Measurements from ENCODE around the gene IQSEC1.
A peak's percentile ranks its signal among the peaks of the same experiment; 100 is the strongest.
"Not testable (repeated sequence)": the region's sequence is repeated elsewhere in the genome, so short reads cannot be mapped to it uniquely, and the experiment has no call there.

Gene IQSEC1

DNA sequence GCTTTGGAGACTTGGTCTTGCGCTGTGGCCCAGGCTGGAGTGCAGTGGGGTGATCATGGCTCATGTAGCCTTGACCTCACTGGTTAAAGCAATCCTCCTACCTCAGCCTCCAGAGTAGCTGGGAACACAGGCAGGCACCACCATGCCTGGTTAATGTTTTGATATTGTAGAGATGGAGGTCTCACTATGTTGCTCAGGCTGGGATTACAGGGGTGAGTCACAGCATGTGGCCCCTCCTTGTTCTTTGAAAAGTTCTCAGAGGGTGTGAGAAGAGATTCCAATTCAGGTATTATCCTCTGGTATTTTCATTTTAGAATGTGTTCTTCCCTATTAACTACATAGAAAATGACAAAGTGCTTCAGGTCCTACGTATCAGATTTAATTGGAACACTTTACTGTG is 180.0 kb downstream of the IQSEC1 start:
- DNase-seq (ENCODE audit: low spot score): no peak

DNA sequence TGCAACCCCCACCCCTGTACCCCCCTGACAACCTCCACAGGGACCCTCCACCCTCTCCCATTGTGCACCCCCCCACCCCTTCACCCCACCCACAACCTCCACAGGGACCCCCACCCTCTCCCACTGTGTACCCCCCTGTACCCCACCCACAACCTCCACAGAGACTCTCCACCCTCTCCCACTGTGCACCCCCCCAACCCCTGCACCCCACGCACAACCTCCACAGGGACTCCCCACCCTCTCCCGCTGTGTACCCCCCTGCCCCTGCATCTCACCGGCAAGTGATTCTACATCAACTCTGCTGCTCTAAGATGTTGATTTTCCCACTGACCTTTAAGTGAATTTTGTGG is 180.4 kb downstream of the IQSEC1 start:
- no peak for DNase-seq (ENCODE audit: low spot score)

- peak; percentile 53 for DNase-seq (ENCODE audit: low spot score)
Measured at GRCh38 chr3:12891985-12892839, 181.0 kb downstream of the IQSEC1 start.

- DNase-seq (ENCODE audit: low spot score): no peak
Measured at GRCh38 chr3:12891391-12891984, 181.7 kb downstream of the IQSEC1 start.

- no peak for DNase-seq (ENCODE audit: low spot score)
Measured at GRCh38 chr3:12890610-12891390, 182.4 kb downstream of the IQSEC1 start.

DNA sequence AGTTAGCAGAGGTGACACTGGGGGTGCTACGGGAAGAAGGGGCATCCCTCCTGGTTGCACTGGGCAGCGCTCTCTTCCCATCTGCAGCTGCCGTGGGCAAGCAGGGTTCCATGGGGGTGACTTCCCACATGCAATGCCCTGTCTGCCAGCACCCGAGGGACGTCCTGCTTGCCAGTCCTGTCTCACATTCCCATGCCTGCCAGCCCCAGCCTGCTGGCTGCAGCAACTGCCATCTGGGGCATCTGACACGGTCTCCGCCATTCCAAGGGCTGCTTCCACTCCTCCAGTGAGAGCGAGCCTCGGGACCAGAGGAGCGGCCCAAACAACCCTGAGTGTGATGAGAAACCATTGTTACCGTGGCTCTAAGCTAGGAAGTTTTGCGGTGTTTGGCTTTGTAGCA is 186.5 kb downstream of the IQSEC1 start:
- no peak for DNase-seq (ENCODE audit: low spot score)

DNA sequence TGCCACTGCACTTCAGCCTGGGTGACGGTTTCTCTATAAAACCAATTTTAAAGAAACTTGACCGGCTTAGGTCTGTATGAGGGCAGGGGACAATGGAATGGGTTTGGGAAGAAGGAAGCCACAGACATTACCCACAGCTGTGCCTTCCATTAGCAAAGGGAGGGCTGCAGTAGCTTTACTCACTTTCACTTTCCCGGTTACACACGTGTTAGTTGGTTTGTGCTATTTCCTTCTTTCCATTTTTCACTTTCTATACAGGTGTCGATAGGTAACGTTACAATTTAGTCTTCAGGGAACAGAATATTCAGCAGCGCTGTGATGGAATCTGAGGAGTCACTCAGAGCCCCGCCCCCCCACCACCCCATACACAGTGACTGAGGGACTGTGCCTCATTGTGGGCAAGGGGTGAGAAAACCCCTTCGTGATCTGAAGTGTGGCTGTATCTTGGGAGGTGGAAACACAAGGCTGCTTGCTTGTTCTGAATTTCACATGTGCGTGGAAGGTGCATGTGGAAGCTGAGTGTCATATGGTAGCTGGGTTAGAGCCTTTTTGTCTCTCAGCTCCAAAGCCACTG is 187.0 kb downstream of the IQSEC1 start:
- DNase-seq (ENCODE audit: low spot score): no peak

- no peak for DNase-seq (ENCODE audit: low spot score)
Measured at GRCh38 chr3:12885583-12885930, 187.7 kb downstream of the IQSEC1 start.

DNA sequence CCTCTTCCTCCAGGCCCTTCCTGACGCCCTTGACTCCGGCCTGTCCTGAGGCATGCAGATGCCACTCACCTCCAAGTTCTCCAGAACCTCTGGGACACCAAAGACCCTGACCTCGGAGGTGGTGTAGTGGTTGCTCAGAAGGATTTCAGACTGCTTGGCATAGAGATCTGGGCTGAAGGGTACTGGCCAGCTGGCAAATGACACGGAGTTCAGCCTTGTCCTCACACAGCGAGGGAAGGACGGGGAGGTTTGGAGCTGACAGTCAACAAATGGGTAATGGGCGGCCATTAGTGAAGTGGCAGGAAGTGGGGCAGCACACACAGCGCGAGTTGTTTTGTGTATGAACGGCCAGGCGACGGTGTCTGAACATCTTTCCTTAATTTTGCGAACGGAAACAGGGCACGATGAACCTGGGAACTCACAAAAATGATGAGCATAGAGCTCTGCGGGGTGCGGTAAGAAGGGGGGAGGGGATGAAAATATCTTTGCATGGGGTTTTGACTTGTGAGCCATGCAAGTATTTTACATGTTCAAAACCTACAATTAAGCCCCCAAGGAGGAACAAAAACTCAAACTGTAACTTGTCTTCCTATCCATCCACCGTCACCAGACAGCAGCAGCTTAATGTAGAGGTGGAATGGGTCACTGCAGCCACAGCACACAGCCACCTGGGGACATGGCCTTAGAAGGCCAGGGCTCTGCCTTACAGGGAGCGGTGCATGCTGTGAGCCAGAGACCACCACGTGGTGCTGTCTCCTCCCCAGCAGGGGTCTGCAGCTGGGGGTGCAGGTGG is 188.2 kb downstream of the IQSEC1 start:
- no peak for DNase-seq (ENCODE audit: low spot score)

- DNase-seq (ENCODE audit: low spot score): no peak
Measured at GRCh38 chr3:12884186-12884680, 189.0 kb downstream of the IQSEC1 start.

GRCh38 chr3:12882336-12883310 is 190.6 kb downstream of the IQSEC1 start:
- DNase-seq (ENCODE audit: low spot score): no peak

DNA sequence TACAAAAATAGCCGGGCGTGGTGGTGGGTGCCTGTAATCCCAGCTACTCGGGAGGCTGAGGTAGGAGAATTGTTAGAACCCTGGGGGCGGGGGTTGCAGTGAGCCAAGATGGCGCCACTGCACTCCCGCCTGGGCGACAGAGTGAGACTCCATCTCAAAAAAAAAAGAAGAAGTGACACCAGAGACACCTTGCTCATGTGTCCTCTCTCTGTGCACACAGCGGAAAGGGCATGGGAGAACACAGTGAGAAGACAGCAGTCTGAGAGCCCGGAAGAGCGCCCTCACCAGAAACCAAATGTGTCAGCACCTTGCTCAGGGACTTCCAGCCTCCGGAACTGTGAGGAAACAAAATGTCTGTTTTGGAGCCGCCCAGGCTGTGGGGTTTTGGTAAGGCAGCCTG is 191.4 kb downstream of the IQSEC1 start:
- not testable (repeated sequence) for DNase-seq (ENCODE audit: low spot score)

DNA sequence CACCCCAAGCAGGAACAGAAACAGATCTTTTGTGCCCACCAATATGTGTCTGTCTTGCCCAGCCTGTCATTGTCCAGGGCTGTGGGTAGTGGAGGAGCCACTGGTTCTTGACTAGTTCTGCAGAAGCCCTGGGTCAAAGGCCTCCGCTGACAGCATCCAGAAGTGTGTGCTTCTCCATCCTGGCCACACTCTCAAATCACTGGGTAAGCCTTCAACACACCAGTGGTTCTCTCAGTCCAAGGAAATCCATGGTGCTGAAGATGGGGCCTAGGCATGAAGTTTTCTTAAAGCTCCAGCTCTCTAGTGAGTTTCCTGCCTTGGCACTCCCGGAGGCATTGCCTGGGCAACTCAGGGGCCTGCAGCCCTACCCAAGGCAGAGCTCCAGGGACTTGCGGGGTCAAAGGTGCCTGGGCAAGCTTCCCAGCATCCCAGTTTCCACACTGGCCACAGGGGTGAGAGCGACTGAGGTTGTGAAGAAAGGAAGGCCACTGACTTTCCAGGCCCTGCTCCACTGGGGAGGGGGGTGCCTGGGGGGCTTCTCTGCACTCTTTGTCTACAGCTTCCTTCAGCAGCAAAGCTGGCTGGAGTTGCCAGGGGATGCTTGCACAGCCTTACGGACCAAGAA is 193.9 kb downstream of the IQSEC1 start:
- no peak for DNase-seq (ENCODE audit: low spot score)

DNA sequence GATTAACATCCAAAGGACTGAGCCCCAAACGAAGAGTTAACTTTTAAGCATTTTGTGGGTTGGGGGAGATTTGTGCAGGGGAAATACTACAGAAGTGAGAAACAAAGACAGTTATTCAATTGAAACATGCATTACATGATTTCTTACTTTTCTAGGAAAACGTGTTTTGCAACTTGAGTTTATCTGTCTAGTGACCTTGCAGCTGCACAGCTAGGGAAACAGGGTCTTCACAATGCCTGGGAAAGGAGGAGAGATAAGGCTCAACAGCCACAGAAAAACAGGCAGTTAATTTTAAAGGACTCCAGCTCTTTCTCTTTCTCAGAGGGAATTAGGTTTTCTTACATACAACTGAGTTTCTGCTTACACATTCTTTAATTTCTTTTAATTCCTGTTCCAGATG is 194.5 kb downstream of the IQSEC1 start:
- DNase-seq (ENCODE audit: low spot score): not testable (repeated sequence)

DNA sequence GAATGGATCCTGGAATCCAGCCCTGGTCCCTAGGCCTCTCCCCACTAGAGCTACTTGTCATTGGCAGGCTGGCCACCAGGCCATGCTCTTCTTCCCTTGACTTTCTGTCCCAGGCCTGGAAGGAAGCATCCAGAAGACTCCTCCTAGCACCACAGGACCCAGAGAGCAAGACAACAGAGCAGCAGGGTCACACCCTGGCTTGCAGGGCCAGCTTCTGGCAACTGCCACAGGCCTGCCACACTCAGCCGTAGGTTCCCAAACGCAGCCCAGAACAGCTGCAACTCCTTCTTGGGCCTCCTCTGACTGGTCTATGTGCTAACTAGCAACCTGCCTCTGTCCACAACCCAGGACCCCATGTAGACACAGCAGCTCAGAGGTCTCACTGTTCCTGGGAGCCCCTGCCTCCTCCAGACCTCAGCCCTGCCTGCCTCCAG is 195.1 kb downstream of the IQSEC1 start:
- DNase-seq (ENCODE audit: low spot score): no peak

- no peak for DNase-seq (ENCODE audit: low spot score)
Measured at GRCh38 chr3:12877040-12877439, 196.2 kb downstream of the IQSEC1 start.

GRCh38 chr3:12875857-12876836 is 197.1 kb downstream of the IQSEC1 start:
- DNase-seq (ENCODE audit: low spot score): no peak

DNA sequence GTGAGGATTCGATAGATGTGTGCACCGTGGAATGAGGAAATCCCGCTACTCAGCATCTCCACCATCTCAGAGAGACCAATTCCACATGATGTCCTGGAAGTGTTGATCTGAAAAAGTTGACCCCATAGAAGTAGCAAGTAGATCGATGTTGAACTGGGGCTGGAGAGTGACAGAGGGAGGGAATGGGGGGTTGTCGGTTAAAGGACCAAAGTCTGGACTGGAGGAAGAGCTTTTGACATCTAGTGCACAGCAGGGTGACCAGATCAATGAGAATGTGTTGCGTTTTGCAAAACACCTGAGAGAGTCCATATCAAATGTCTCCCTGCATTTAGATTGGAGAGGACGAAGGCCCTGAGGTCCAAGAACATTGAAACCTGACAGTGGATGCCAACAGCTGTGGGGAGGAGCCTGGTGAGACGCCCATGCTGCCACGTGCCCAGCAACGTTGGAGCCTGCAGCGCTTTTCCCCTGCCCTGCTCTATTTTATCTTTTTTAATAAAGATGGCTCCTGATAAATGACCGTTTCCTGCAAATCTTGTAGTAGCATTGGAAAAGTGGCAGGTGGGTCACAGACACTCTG is 201.7 kb downstream of the IQSEC1 start:
- DNase-seq (ENCODE audit: low spot score): no peak
